GM18951 (cell line): ENCODE data around the gene ASB14.

ENCODE experiments used
- POLR2A ChIP-seq: IDR thresholded peaks from 4 replicates; pipeline ENCODE4 v1.6.1; 2011; ENCODE audit warnings: mild to moderate bottlenecking; ENCODE audit not compliant: insufficient read length, insufficient read depth; ENCODE audit errors: extremely low read depth
- in situ Hi-C: fragments of 300-500 bp; cut with MboI; formaldehyde crosslinking; loops from one replicate; pipeline ENCODE4 v1.12.0; 2022; ENCODE audit warnings: low sequenced_read_pairs, mixed read lengths, inconsistent platforms; ENCODE audit not compliant: unreplicated experiment

ASB14 gene

GRCh38 chr3:57233799-57234198 lies 58.7 kb downstream of the ASB14 start:
- no peak for TF ChIP-seq POLR2A
- in situ Hi-C loops, result no loop called here

GRCh38 chr3:57230006-57230405 lies 62.5 kb downstream of the ASB14 start:
- no peak for TF ChIP-seq POLR2A
- in situ Hi-C loops, result no loop called here

GRCh38 chr3:57227930-57228751 lies 64.3 kb downstream of the ASB14 start:
- in situ Hi-C loops, result no loop called here

GRCh38 chr3:57227204-57227929 lies 65.1 kb downstream of the ASB14 start, which contains the start of gene APPL1:
Gene APPL1 (plus strand): TSS chr3:57227729. CDS start chr3:57227884, 155 bp downstream.
- in situ Hi-C loops, result no loop called here
- TF ChIP-seq POLR2A, result peak; percentile 92

More at GRCh38 chr3:57227930-57228751, 64.3 kb downstream of the ASB14 start:
- TF ChIP-seq POLR2A, result no peak

GRCh38 chr3:57226176-57226575 lies 66.3 kb downstream of the ASB14 start:
- TF ChIP-seq POLR2A, result no peak
- in situ Hi-C loops, result no loop called here

- in situ Hi-C loops, result no loop called here
- TF ChIP-seq POLR2A, result no peak
These were observed 67.6 kb downstream of the ASB14 start for GRCh38 chr3:57224856-57225255.

- no peak for TF ChIP-seq POLR2A
- in situ Hi-C loops, result no loop called here
These were observed 70.6 kb downstream of the ASB14 start for GRCh38 chr3:57221883-57222282.
